B cell (primary cell): Measurements from ENCODE around the gene BET1L. TPM values are rescaled to one million over a fixed set of nuclear protein-coding genes. Genes with fewer than 3 reads are reported as not detected.

Source experiments
- ATAC-seq: fragments of 200-7000 bp; cut with Tn5 transposase; one replicate; pipeline ENCODE4 v1.10.0; 2021; ENCODE audit warnings: low read depth, mild to moderate bottlenecking, moderate number of reproducible peaks, moderate library complexity
- CTCF ChIA-PET: fragments of 350-600 bp; sonication (Branson Sonifier 250); formaldehyde crosslinking; loops from one replicate; lab custom pipeline; 2021; ENCODE audit warnings: antibody characterized with exemption, inconsistent platforms; lab: Charles Lee
- POLR2A ChIA-PET: fragments of 350-600 bp; sonication (Branson Sonifier 250); formaldehyde crosslinking; loops from one replicate; lab custom pipeline; 2021; ENCODE audit warnings: antibody characterized with exemption; lab: Charles Lee
- DNase-seq: peaks from one replicate; pipeline ENCODE4 v3.0.0; 2013
- H2AFZ ChIP-seq: 2 replicates; pipeline ENCODE4 v1.6.1; 2012; ENCODE audit warnings: mild to moderate bottlenecking, low read depth, low read length; ENCODE audit not compliant: insufficient read depth, poor library complexity, severe bottlenecking
- H3K27ac ChIP-seq, 2 donors: 1 replicate in 1 of 2; 2 replicates in 1 of 2; pipeline ENCODE4 v1.5.1; 2012 to 2013; ENCODE audit warnings: low read length in 2 of 2, mild to moderate bottlenecking in 2 of 2, moderate library complexity in 1 of 2
- H3K27me3 ChIP-seq, 4 experiments: fragments of 200-600 bp in 1 of 4; sonication (generic) in 1 of 4; replicated peaks in 1 of 4; 1 replicate in 2 of 4; 2 replicates in 2 of 4; pipeline versions ENCODE4 v1.6.1 to v1.7.0; 2013 to 2016; ENCODE audit warnings: low read length in 3 of 4, mild to moderate bottlenecking in 2 of 4, mixed read lengths in 1 of 4, moderate library complexity in 1 of 4; ENCODE audit not compliant: insufficient read depth in 4 of 4, control insufficient read depth in 3 of 4; ENCODE audit errors: control extremely low read depth in 1 of 4
- H3K36me3 ChIP-seq, 2 experiments: replicated peaks in 1 of 2; 1 replicate in 1 of 2; 2 replicates in 1 of 2; pipeline versions ENCODE4 v1.6.1 to v1.7.1; 2013; ENCODE audit warnings: low read length in 1 of 2; ENCODE audit not compliant: insufficient read depth in 2 of 2, control insufficient read depth in 1 of 2; ENCODE audit errors: control extremely low read depth in 1 of 2, extremely low read depth in 1 of 2
- H3K4me1 ChIP-seq, 2 donors: fragments of 200-600 bp in 1 of 2; sonication (generic) in 1 of 2; 1 replicate in 1 of 2; 2 replicates in 1 of 2; pipeline versions ENCODE4 v1.5.1 to v1.6.1; 2013 to 2017; ENCODE audit warnings: low read length in 2 of 2; ENCODE audit not compliant: control insufficient read depth in 2 of 2, insufficient read depth in 2 of 2
- H3K4me2 ChIP-seq: replicated peaks from 2 replicates; pipeline ENCODE3; 2012; ENCODE audit warnings: mild to moderate bottlenecking, low read depth, low read length; ENCODE audit not compliant: poor library complexity, severe bottlenecking
- H3K4me3 ChIP-seq, 5 experiments: fragments of 200-600 bp in 1 of 5; sonication (generic) in 1 of 5; 1 replicate in 3 of 5; 2 replicates in 2 of 5; pipeline versions ENCODE4 v1.5.1 to v1.7.0; 2011 to 2016; ENCODE audit warnings: low read length in 4 of 5, mild to moderate bottlenecking in 4 of 5, low read depth in 2 of 5, control low read depth in 1 of 5, moderate library complexity in 1 of 5; ENCODE audit not compliant: insufficient read depth in 1 of 5; ENCODE audit errors: control extremely low read depth in 1 of 5, extremely low read depth in 1 of 5
- H3K79me2 ChIP-seq: fragments of 200-600 bp; sonication (generic); one replicate; pipeline ENCODE4 v1.6.0; 2016; ENCODE audit warnings: low read length; ENCODE audit not compliant: control insufficient read depth, insufficient read depth
- H3K9ac ChIP-seq: fragments of 200-600 bp; sonication (generic); 2 replicates; pipeline ENCODE4 v1.6.1; 2017; ENCODE audit warnings: mild to moderate bottlenecking, low read length, moderate library complexity
- H3K9me3 ChIP-seq, 3 donors: one replicate each; pipeline versions ENCODE4 v1.6.1 to v1.7.1; 2013; ENCODE audit warnings: low read length in 2 of 3; ENCODE audit not compliant: control insufficient read depth in 2 of 3, insufficient read depth in 1 of 3; ENCODE audit errors: control extremely low read depth in 1 of 3
- H4K20me1 ChIP-seq: 2 replicates; pipeline ENCODE4 v1.6.0; 2012; ENCODE audit warnings: mild to moderate bottlenecking, low read length; ENCODE audit not compliant: insufficient read depth, control insufficient read depth, poor library complexity, severe bottlenecking
- H3K27ac Mint-ChIP-seq: one replicate; pipeline ENCODE4 v1.8.0; 2021; ENCODE audit warnings: mixed read lengths
- H3K27me3 Mint-ChIP-seq: one replicate; pipeline ENCODE4 v1.8.0; 2021; ENCODE audit warnings: mixed read lengths
- H3K4me1 Mint-ChIP-seq: one replicate; pipeline ENCODE4 v1.8.0; 2021; ENCODE audit warnings: mixed read lengths
- H3K4me3 Mint-ChIP-seq: one replicate; pipeline ENCODE4 v1.8.0; 2021; ENCODE audit warnings: mixed read lengths
- H3K9me3 Mint-ChIP-seq: one replicate; pipeline ENCODE4 v1.8.0; 2022; ENCODE audit warnings: mixed read lengths; ENCODE audit not compliant: insufficient read depth
- EZH2 ChIP-seq: IDR thresholded peaks from 2 replicates; pipeline ENCODE4 v1.6.1; 2012; ENCODE audit warnings: borderline replicate concordance, low read depth, mild to moderate bottlenecking, moderate library complexity, low read length; ENCODE audit not compliant: insufficient read depth, poor library complexity, severe bottlenecking
- WGBS: methylation state at CpG from one replicate; pipeline ENCODE4 v1.1.5; 2013; ENCODE audit warnings: missing lambda C conversion rate; ENCODE audit not compliant: insufficient coverage; 5-methylcytosine and 5-hydroxymethylcytosine counted together
- intact Hi-C: fragments of 100-400 bp; cut with micrococcal nuclease; formaldehyde crosslinking; loops from one replicate; pipeline ENCODE4 v1.10.0; 2022
- polyA plus RNA-seq: library from polyadenylated mRNA; depleted of rRNA; stranded (reverse); fragments of >200 nt; gene quantifications from 2 replicates; pipeline ENCODE4 v1.2.3, GENCODE V29; 2012
- total RNA-seq, 2 donors: library from RNA; stranded (reverse); fragments of 120-200 nt in 1 of 2; gene quantifications; 1 replicate in 1 of 2; 2 replicates in 1 of 2; pipeline versions ENCODE4 v1.2.3 to v1.2.4, GENCODE V29; 2013 to 2022

Gene BET1L
- total and polyA plus RNA-seq, 2 donors (not counting 1 experiment from before 2014, with no cell fraction given) = 49.3 to 69.1 TPM

GRCh38 chr11:236774-237767 lies 29.9 kb upstream of the BET1L start, which contains the start of gene PSMD13:
Gene PSMD13 (plus strand): TSS chr11:236976. CDS start chr11:237050, 74 bp downstream.
- peaks cover 57% of the 10 kb centered on the region for H3K79me2 ChIP-seq
- H3K27ac ChIP-seq = peak within 1 kb of the TSS; percentile 94 to 99
- peaks cover 26% of the 10 kb centered on the region for H4K20me1 ChIP-seq
- no peak for TF ChIP-seq EZH2
- peak; percentile 91 for DNase-seq
- POLR2A ChIA-PET = interaction anchor here (0.5 to 3.4 kb wide), 7 partner anchors 13 to 118 kb away, joined by 3 to 25 read pairs (median 4); partner anchors contain the start of genes BET1L and RIC8A
- H3K36me3 ChIP-seq = peaks cover 4 to 30% of the 10 kb centered on the region in 2 experiments
- peaks cover 38% of the 10 kb centered on the region for H3K4me1 Mint-ChIP-seq
- peak within 1 kb of the TSS; percentile 89 for H3K4me2 ChIP-seq
- H3K27me3 ChIP-seq = no peaks in the 10 kb centered on the region
- peak within 1 kb of the TSS; percentile 89 to 98 (median 95) for H3K4me3 ChIP-seq
- H3K9me3 ChIP-seq = no peaks in the 10 kb centered on the region
- peak within 1 kb of the TSS; percentile 95 for H3K9ac ChIP-seq
- peaks cover 18 to 22% of the 10 kb centered on the region in 2 donors for H3K4me1 ChIP-seq
- under 1% methylated on average over 56 of the region's 62 CpGs for WGBS
- peak; percentile 77 for ATAC-seq
- H3K27ac Mint-ChIP-seq = peak within 1 kb of the TSS; percentile 100
- H3K4me3 Mint-ChIP-seq = peak within 1 kb of the TSS; percentile 99
- peak within 1 kb of the TSS; percentile 92 for H2AFZ ChIP-seq
- intact Hi-C loops = loop anchor here (1.0 to 5.0 kb wide), 5 partner anchors 30 to 269 kb away; partner anchors contain the start of genes BET1L, PGGHG, PTDSS2 and RIC8A
- no peaks in the 10 kb centered on the region for H3K27me3 Mint-ChIP-seq
- CTCF ChIA-PET = interaction anchor here (0.6 to 3.8 kb wide), 10 partner anchors 10 to 269 kb away, joined by 3 to 29 read pairs (median 3); partner anchors contain the start of genes BET1L, NLRP6, RIC8A and RNH1
- H3K9me3 Mint-ChIP-seq = no peaks in the 10 kb centered on the region
